Measurements from ENCODE around the gene YKT6. TPM values are rescaled to one million over a fixed set of nuclear protein-coding genes. Genes with fewer than 3 reads are reported as not detected.
A peak's percentile ranks its signal among the peaks of the same experiment; 100 is the strongest.

YKT6 gene
- total RNA-seq, 1 donor from 2014 or later = 92.8 TPM

GRCh38 chr7:44247868-44248651, 47.3 kb downstream of the YKT6 start:
- Mint-ChIP-seq H3K27me3 (no peaks in the 10 kb centered on the region), H3K27ac (no peak overlapping the region), H3K4me1 (peaks cover 3% of the 10 kb centered on the region), H3K9me3 (no peaks in the 10 kb centered on the region), H3K36me3 (ENCODE audit: low read depth) (no peaks in the 10 kb centered on the region), H3K4me3 (no peak overlapping the region)
- no peak for DNase-seq
- intact Hi-C loops (cut with micrococcal nuclease) = loop anchor here (10.0 kb wide), 1 partner anchor 127 kb away; no protein-coding TSS in a partner anchor

- Mint-ChIP-seq H3K36me3 (ENCODE audit: low read depth) (no peaks in the 10 kb centered on the region), H3K27ac (no peak overlapping the region), H3K4me3 (no peak overlapping the region), H3K9me3 (no peaks in the 10 kb centered on the region), H3K4me1 (peaks cover 3% of the 10 kb centered on the region), H3K27me3 (no peaks in the 10 kb centered on the region)
- DNase-seq = no peak
- intact Hi-C loops (cut with micrococcal nuclease) = loop anchor here (10.0 kb wide), 1 partner anchor 125 kb away; no protein-coding TSS in a partner anchor
These were observed 49.0 kb downstream of the YKT6 start for GRCh38 chr7:44249639-44250234.

GRCh38 chr7:44251269-44251668, 50.5 kb downstream of the YKT6 start:
- H3K36me3 Mint-ChIP-seq (ENCODE audit: low read depth) = no peaks in the 10 kb centered on the region
- DNase-seq = no peak
- H3K27ac Mint-ChIP-seq = no peak overlapping the region
- H3K9me3 Mint-ChIP-seq = no peaks in the 10 kb centered on the region
- H3K4me1 Mint-ChIP-seq = peaks cover 9% of the 10 kb centered on the region
- no peak overlapping the region for H3K4me3 Mint-ChIP-seq
- intact Hi-C loops (cut with micrococcal nuclease) = no loop called here
- no peaks in the 10 kb centered on the region for H3K27me3 Mint-ChIP-seq

- DNase-seq = no peak
- H3K9me3 Mint-ChIP-seq = no peaks in the 10 kb centered on the region
- no peak overlapping the region for H3K27ac Mint-ChIP-seq
- H3K4me3 Mint-ChIP-seq = no peak overlapping the region
- peaks cover 9% of the 10 kb centered on the region for H3K4me1 Mint-ChIP-seq
- H3K36me3 Mint-ChIP-seq (ENCODE audit: low read depth) = no peaks in the 10 kb centered on the region
- H3K27me3 Mint-ChIP-seq = no peaks in the 10 kb centered on the region
- intact Hi-C loops (cut with micrococcal nuclease) = no loop called here
These were observed 51.1 kb downstream of the YKT6 start for GRCh38 chr7:44251881-44252280.

GRCh38 chr7:44256459-44256858, 55.7 kb downstream of the YKT6 start:
- no peak overlapping the region for H3K4me3 Mint-ChIP-seq
- intact Hi-C loops (cut with micrococcal nuclease) = loop anchor here (5.0 kb wide), 2 partner anchors 174 to 221 kb away; partner anchors contain the start of gene POLM
- no peaks in the 10 kb centered on the region for H3K27me3 Mint-ChIP-seq
- H3K27ac Mint-ChIP-seq = peak overlapping the region; percentile 95
- no peak for DNase-seq
- no peaks in the 10 kb centered on the region for H3K36me3 Mint-ChIP-seq (ENCODE audit: low read depth)
- no peaks in the 10 kb centered on the region for H3K9me3 Mint-ChIP-seq
- peaks cover 37% of the 10 kb centered on the region for H3K4me1 Mint-ChIP-seq

GRCh38 chr7:44257213-44257612, 56.4 kb downstream of the YKT6 start:
- Mint-ChIP-seq H3K4me1 (peaks cover 37% of the 10 kb centered on the region), H3K27ac (peak overlapping the region; percentile 95), H3K9me3 (no peaks in the 10 kb centered on the region), H3K4me3 (no peak overlapping the region), H3K36me3 (ENCODE audit: low read depth) (no peaks in the 10 kb centered on the region), H3K27me3 (no peaks in the 10 kb centered on the region)
- intact Hi-C loops (cut with micrococcal nuclease) = loop anchor here (5.0 kb wide), 2 partner anchors 175 to 220 kb away; partner anchors contain the start of gene POLM
- no peak for DNase-seq

GRCh38 chr7:44257618-44258422, 57.0 kb downstream of the YKT6 start:
- peak; percentile 90 for DNase-seq
- Mint-ChIP-seq H3K9me3 (no peaks in the 10 kb centered on the region), H3K36me3 (ENCODE audit: low read depth) (no peaks in the 10 kb centered on the region), H3K4me1 (peaks cover 37% of the 10 kb centered on the region), H3K4me3 (peak overlapping the region; percentile 54), H3K27me3 (no peaks in the 10 kb centered on the region), H3K27ac (peak overlapping the region; percentile 95)
- intact Hi-C loops (cut with micrococcal nuclease) = loop anchor here (1.0 to 5.0 kb wide), 3 partner anchors 176 to 219 kb away; partner anchors contain the start of gene POLM

GRCh38 chr7:44258423-44258760, 57.6 kb downstream of the YKT6 start:
- no peak for DNase-seq
- H3K36me3 Mint-ChIP-seq (ENCODE audit: low read depth) = no peaks in the 10 kb centered on the region
- H3K4me1 Mint-ChIP-seq = peaks cover 37% of the 10 kb centered on the region
- no peaks in the 10 kb centered on the region for H3K9me3 Mint-ChIP-seq
- intact Hi-C loops (cut with micrococcal nuclease) = loop anchor here (1.0 to 5.0 kb wide), 3 partner anchors 176 to 219 kb away; partner anchors contain the start of gene POLM
- peak overlapping the region; percentile 54 for H3K4me3 Mint-ChIP-seq
- peak overlapping the region; percentile 95 for H3K27ac Mint-ChIP-seq
- H3K27me3 Mint-ChIP-seq = no peaks in the 10 kb centered on the region

GRCh38 chr7:44258865-44259546, 58.2 kb downstream of the YKT6 start:
- intact Hi-C loops (cut with micrococcal nuclease) = loop anchor here (1.0 to 5.0 kb wide), 3 partner anchors 177 to 218 kb away; partner anchors contain the start of gene POLM
- H3K4me3 Mint-ChIP-seq = peak overlapping the region; percentile 54
- DNase-seq = no peak
- no peaks in the 10 kb centered on the region for H3K9me3 Mint-ChIP-seq
- peaks cover 37% of the 10 kb centered on the region for H3K4me1 Mint-ChIP-seq
- peak overlapping the region; percentile 95 for H3K27ac Mint-ChIP-seq
- no peaks in the 10 kb centered on the region for H3K36me3 Mint-ChIP-seq (ENCODE audit: low read depth)
- H3K27me3 Mint-ChIP-seq = no peaks in the 10 kb centered on the region

- peak overlapping the region; percentile 64 for H3K27ac Mint-ChIP-seq
- no peaks in the 10 kb centered on the region for H3K27me3 Mint-ChIP-seq
- H3K9me3 Mint-ChIP-seq = no peaks in the 10 kb centered on the region
- intact Hi-C loops (cut with micrococcal nuclease) = loop anchor here (5.0 kb wide), 2 partner anchors 178 to 217 kb away; partner anchors contain the start of gene POLM
- DNase-seq = no peak
- H3K4me3 Mint-ChIP-seq = no peak overlapping the region
- no peaks in the 10 kb centered on the region for H3K36me3 Mint-ChIP-seq (ENCODE audit: low read depth)
- H3K4me1 Mint-ChIP-seq = peaks cover 37% of the 10 kb centered on the region
These were observed 59.0 kb downstream of the YKT6 start for GRCh38 chr7:44259547-44260457.

GRCh38 chr7:44261240-44261639, 60.5 kb downstream of the YKT6 start:
- H3K9me3 Mint-ChIP-seq = no peaks in the 10 kb centered on the region
- intact Hi-C loops (cut with micrococcal nuclease) = no loop called here
- peaks cover 4% of the 10 kb centered on the region for H3K27me3 Mint-ChIP-seq
- H3K36me3 Mint-ChIP-seq (ENCODE audit: low read depth) = no peaks in the 10 kb centered on the region
- H3K27ac Mint-ChIP-seq = no peak overlapping the region
- no peak overlapping the region for H3K4me3 Mint-ChIP-seq
- no peak for DNase-seq
- peaks cover 31% of the 10 kb centered on the region for H3K4me1 Mint-ChIP-seq

GRCh38 chr7:44262031-44262430, 61.3 kb downstream of the YKT6 start:
- intact Hi-C loops (cut with micrococcal nuclease) = no loop called here
- H3K27ac Mint-ChIP-seq = no peak overlapping the region

More at GRCh38 chr7:44262031-44262430, 61.3 kb downstream of the YKT6 start:
- peaks cover 4% of the 10 kb centered on the region for H3K27me3 Mint-ChIP-seq
- no peaks in the 10 kb centered on the region for H3K9me3 Mint-ChIP-seq
- no peak for DNase-seq
- H3K36me3 Mint-ChIP-seq (ENCODE audit: low read depth) = no peaks in the 10 kb centered on the region
- peaks cover 31% of the 10 kb centered on the region for H3K4me1 Mint-ChIP-seq
- H3K4me3 Mint-ChIP-seq = no peak overlapping the region

All from activated CD4-positive, alpha-beta T cell treated with anti-CD3 and anti-CD28 coated beads, Interleukin-2, amount 10 ng/mL, durations not matched to agents 24 days and 14 days (primary cell).